ENCODE data around the gene GABRG3.
"Not testable (repeated sequence)": the region's sequence is repeated elsewhere in the genome, so short reads cannot be mapped to it uniquely, and the experiment has no call there.

GABRG3 gene

DNA sequence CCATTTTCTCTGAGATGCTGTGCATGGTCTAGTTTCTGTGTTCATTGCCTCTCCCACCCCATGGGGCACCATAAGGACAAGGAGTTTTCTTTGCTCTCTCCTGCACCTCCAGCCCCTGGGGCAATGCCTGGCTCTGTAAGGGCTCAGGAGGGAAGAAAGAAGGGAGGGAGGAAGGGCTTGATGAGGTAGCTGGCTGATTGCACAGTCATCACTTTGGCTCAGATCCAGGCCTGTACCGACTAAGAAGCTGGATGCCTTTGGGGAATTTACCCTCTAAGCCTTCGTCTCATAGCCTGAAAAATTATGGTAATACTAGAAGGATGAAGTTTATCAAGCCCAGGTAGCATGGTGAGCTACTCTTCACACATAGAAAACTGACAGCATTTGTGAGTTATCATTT is 382.9 kb downstream of the GABRG3 start:
- TF ChIP-seq, protein P1, sequence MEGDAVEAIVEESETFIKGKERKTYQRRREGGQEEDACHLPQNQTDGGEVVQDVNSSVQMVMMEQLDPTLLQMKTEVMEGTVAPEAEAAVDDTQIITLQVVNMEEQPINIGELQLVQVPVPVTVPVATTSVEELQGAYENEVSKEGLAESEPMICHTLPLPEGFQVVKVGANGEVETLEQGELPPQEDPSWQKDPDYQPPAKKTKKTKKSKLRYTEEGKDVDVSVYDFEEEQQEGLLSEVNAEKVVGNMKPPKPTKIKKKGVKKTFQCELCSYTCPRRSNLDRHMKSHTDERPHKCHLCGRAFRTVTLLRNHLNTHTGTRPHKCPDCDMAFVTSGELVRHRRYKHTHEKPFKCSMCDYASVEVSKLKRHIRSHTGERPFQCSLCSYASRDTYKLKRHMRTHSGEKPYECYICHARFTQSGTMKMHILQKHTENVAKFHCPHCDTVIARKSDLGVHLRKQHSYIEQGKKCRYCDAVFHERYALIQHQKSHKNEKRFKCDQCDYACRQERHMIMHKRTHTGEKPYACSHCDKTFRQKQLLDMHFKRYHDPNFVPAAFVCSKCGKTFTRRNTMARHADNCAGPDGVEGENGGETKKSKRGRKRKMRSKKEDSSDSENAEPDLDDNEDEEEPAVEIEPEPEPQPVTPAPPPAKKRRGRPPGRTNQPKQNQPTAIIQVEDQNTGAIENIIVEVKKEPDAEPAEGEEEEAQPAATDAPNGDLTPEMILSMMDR (IDR thresholded peaks at IDR 0.05; ENCODE audit: extremely low read depth, insufficient read depth, missing control alignments) = no peak
- no peak for DNase-seq (ENCODE audit: low spot score)
- in situ Hi-C loops (cut with MboI; ENCODE audit: low pct_unique_long_range_greater_than_20kb, low sequenced_read_pairs, unreplicated experiment) = no loop called here

DNA sequence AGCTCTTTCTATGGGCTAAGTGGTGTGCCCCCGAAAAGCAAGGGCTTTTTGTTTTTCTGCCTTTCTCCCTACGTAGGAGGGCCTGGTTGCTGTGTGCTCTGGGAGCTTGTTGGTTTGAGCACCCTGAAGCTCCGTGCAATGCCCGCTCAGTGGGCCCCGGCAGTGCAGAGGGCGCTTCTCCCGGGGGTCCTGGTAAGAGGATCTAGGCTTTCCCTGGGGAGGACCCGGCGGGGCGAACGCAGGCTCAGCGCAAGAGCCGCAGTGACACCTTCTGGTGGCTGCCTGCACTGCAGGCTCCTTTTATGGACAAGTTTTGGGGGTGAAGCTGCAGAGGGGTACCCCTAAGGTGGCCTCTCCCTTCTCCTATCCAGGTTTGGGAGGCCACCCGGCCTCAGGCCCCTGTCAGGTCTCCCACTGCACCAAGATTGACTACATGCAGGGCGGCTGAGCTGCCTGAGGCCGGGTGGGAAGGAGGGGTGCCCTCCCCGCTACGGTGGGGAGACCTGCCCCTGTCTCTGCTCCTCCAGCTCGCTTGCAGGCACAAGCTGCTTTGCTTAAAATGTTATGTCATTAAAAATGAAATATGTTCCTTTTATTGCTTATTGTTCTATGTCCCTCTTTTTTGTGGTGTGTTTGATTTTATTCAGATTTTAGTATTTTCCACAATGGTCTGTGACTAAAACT is 387.9 kb downstream of the GABRG3 start:
- TF ChIP-seq, protein P1 (IDR thresholded peaks at IDR 0.05; ENCODE audit: extremely low read depth, insufficient read depth, missing control alignments) = peak; percentile 37
- no peak for DNase-seq (ENCODE audit: low spot score)
- in situ Hi-C loops (cut with MboI; ENCODE audit: low pct_unique_long_range_greater_than_20kb, low sequenced_read_pairs, unreplicated experiment) = no loop called here

DNA sequence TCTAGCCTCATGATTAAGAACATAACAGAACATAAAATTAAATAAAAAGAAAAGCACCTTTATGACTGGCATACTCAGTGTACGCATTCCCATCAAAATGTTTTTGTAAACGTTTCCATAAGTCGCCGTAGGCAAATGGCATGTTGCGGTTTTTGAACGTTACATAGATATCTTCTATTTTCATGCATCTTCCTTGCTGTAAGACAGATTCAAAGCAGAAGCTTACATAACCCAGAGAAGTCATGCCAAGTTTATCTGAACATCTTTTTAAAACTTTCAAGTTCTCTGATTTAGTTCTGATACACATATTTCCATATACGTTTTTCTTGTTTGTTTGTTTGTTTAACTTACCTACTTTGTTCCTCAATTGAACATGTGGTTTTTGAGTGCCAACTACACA is 388.6 kb downstream of the GABRG3 start:
- DNase-seq (ENCODE audit: low spot score) = no peak
- in situ Hi-C loops (cut with MboI; ENCODE audit: low pct_unique_long_range_greater_than_20kb, low sequenced_read_pairs, unreplicated experiment) = no loop called here
- TF ChIP-seq, protein P1 (IDR thresholded peaks at IDR 0.05; ENCODE audit: extremely low read depth, insufficient read depth, missing control alignments) = no peak

DNA sequence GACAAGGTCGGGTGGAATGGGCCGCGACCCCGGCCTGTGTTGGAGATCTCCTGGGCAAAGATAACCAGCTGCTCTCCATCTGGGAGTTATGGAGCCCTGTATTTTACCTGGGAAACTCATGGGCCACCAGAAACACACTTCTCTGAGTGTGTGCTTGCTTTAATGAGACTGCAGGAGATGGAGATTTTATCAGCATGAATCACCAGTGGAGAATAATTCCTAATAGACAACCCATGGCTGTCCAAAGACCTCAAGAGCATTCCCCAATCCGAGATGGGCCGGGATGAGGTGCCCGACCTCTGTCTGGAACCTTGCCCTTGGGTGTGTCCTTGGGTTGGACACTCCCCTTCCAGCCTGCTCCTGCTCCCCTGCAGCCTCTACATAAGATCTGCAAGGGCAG is 389.3 kb downstream of the GABRG3 start:
- TF ChIP-seq, protein P1 (IDR thresholded peaks at IDR 0.05; ENCODE audit: extremely low read depth, insufficient read depth, missing control alignments) = no peak
- no peak for DNase-seq (ENCODE audit: low spot score)
- in situ Hi-C loops (cut with MboI; ENCODE audit: low pct_unique_long_range_greater_than_20kb, low sequenced_read_pairs, unreplicated experiment) = no loop called here

DNA sequence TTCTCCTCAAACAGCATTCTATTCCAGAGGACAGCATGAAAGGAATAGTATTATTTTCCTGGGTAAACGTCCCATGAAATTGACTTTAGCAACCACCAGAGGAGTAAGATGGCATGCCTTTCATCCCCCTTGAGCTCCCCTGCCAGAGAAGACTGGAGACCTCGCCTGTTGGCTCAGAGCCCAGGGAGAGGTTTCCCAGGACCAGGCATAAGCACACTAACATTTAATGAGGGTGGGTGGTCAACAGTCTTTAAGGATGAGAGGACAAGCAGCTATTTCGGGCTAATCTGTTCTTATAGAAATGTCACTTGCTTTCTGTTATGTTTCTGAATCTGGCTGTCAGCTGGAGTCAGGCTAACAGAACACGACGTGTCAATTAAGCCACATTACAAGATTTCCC is 390.5 kb downstream of the GABRG3 start:
- DNase-seq (ENCODE audit: low spot score) = no peak
- in situ Hi-C loops (cut with MboI; ENCODE audit: low pct_unique_long_range_greater_than_20kb, low sequenced_read_pairs, unreplicated experiment) = no loop called here
- TF ChIP-seq, protein P1 (IDR thresholded peaks at IDR 0.05; ENCODE audit: extremely low read depth, insufficient read depth, missing control alignments) = no peak

DNA sequence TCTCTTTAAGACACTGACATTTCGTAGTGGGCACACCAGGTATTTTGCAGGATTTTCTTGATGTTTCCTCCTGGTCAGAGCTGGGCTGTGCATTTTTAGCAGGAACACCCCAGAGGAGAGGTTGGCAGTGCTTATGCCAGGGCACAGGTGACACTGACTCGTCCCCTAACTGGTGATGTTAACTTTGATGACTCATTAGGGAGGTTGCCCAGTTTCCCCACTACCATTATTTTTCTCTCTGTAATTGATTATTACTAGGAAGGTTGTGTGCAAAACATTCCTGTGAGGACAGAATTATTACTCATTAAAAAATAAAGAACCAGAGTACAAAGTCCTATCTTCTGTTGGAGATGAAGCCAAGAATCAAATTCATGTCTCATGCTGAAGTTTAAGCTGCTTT is 394.5 kb downstream of the GABRG3 start:
- DNase-seq (ENCODE audit: low spot score) = no peak
- in situ Hi-C loops (cut with MboI; ENCODE audit: low pct_unique_long_range_greater_than_20kb, low sequenced_read_pairs, unreplicated experiment) = no loop called here
- TF ChIP-seq, protein P1 (IDR thresholded peaks at IDR 0.05; ENCODE audit: extremely low read depth, insufficient read depth, missing control alignments) = no peak

DNA sequence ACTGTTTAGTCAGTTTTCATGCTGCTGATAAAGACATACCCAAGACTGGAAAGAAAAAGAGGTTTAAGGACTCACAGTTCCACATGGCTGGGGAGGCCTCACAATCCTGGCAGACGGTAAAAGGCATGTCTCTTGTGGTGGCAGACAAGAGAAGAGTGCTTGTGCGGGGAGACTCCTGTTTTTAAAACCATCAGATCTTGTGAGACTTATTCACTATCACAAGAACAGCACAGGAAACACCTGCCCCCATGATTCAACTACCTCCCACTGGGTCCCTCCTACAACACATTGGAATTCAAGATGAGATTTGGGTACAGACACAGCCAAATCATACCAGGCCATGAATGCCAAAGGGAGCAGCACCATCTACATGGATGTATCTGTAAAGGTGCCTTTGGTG is 406.4 kb downstream of the GABRG3 start:
- in situ Hi-C loops (cut with MboI; ENCODE audit: low pct_unique_long_range_greater_than_20kb, low sequenced_read_pairs, unreplicated experiment); DNase-seq (ENCODE audit: low spot score): not testable (repeated sequence)
